Tibial nerve (tissue), 4 donors: ENCODE measurements around the gene ARPC1A. TPM values are rescaled to one million over a fixed set of nuclear protein-coding genes. Genes with fewer than 3 reads are reported as not detected.

Experiments used
- DNase-seq, 2 donors: peaks; one replicate each; pipeline ENCODE4 v3.0.0-alpha.2; 2019; ENCODE audit warnings: low spot score in 2 of 2
- H3K27ac ChIP-seq, 4 donors: fragments of 200-600 bp; sonication (generic) in 3 of 4; one replicate each; pipeline ENCODE4 v1.5.1; 2017 to 2019; ENCODE audit warnings: mild to moderate bottlenecking in 1 of 4
- H3K27me3 ChIP-seq, 2 donors: fragments of 200-600 bp; sonication (generic) in 1 of 2; one replicate each; pipeline versions ENCODE4 v1.5.1 to v1.6.0; 2017 to 2019
- H3K36me3 ChIP-seq, 3 donors: fragments of 200-600 bp; sonication (generic); one replicate each; pipeline ENCODE4 v1.5.1; 2018 to 2019
- H3K4me1 ChIP-seq, 4 donors: fragments of 200-600 bp; sonication (generic) in 3 of 4; one replicate each; pipeline ENCODE4 v1.5.1; 2017 to 2019
- H3K4me3 ChIP-seq, 4 donors: fragments of 200-600 bp; sonication (generic) in 3 of 4; one replicate each; pipeline ENCODE4 v1.5.1; 2017 to 2019; ENCODE audit warnings: mild to moderate bottlenecking in 1 of 4, moderate library complexity in 1 of 4
- H3K9me3 ChIP-seq, 4 donors: fragments of 200-600 bp; sonication (generic) in 3 of 4; one replicate each; pipeline ENCODE4 v1.5.1; 2017 to 2019
- CTCF ChIP-seq, 5 experiments: fragments of 200-600 bp in 3 of 5; fragments of 450-650 bp in 2 of 5; sonication (generic) in 3 of 5; IDR thresholded peaks; one replicate each; pipeline ENCODE4 v1.5.1; 2016 to 2019; ENCODE audit warnings: antibody characterized with exemption in 5 of 5, mild to moderate bottlenecking in 3 of 5, moderate library complexity in 2 of 5
- EP300 ChIP-seq, 2 donors: sonication (generic); formaldehyde crosslinking; IDR thresholded peaks; one replicate each; pipeline ENCODE4 v1.6.1; 2017; ENCODE audit warnings: antibody characterized with exemption in 2 of 2, mild to moderate bottlenecking in 1 of 2
- POLR2A ChIP-seq, 2 donors: fragments of 450-650 bp; IDR thresholded peaks; one replicate each; pipeline ENCODE4 v1.6.1; 2017; ENCODE audit warnings: antibody characterized with exemption in 2 of 2, mild to moderate bottlenecking in 2 of 2, moderate library complexity in 2 of 2
- WGBS, 2 donors: methylation state at CpG; one replicate each; pipeline ENCODE4 v1.1.5; 2018; 5-methylcytosine and 5-hydroxymethylcytosine counted together
- total RNA-seq, 4 donors: library from RNA; depleted of rRNA; stranded (reverse); fragments of >200 nt; gene quantifications; one replicate each; pipeline ENCODE4 v1.1.0, GENCODE V29; 2016

Gene ARPC1A
- total RNA-seq, 4 donors from 2014 or later, result 92.2 to 151 (median 118) TPM

- Histone ChIP-seq H3K4me1 (peaks cover 0 to 66% (median 39%) of the 10 kb centered on the region in 4 donors), H3K4me3 (no peak overlapping the region), H3K27ac (peak overlapping the region in 2 of 4 donors; percentile 95 to 96), H3K27me3 (no peaks in the 10 kb centered on the region), H3K36me3 (peaks cover 0 to 49% (median 5%) of the 10 kb centered on the region in 3 donors), H3K9me3 (no peaks in the 10 kb centered on the region)
- WGBS, 2 donors, result 50 to 82% methylated on average over 1 of the region's 1 CpG
- no peak for TF ChIP-seq CTCF (IDR thresholded peaks at IDR 0.05)
- TF ChIP-seq POLR2A (IDR thresholded peaks at IDR 0.05), result no peak
- no peak for TF ChIP-seq EP300 (IDR thresholded peaks at IDR 0.05)
- no peak for DNase-seq
Measured at GRCh38 chr7:99406557-99406956, 80.9 kb downstream of the ARPC1A start.

GRCh38 chr7:99407872-99408378, 82.2 kb downstream of the ARPC1A start:
- Histone ChIP-seq H3K27ac (peak overlapping the region; percentile 95 to 98 (median 96)), H3K9me3 (no peaks in the 10 kb centered on the region), H3K27me3 (no peaks in the 10 kb centered on the region), H3K36me3 (peaks cover 0 to 49% (median 11%) of the 10 kb centered on the region in 3 donors), H3K4me1 (peaks cover 0 to 66% (median 39%) of the 10 kb centered on the region in 4 donors), H3K4me3 (peak overlapping the region; percentile 74 to 100 (median 95))
- peak in 1 of 2 donors; percentile 39 for DNase-seq
- TF ChIP-seq POLR2A (IDR thresholded peaks at IDR 0.05) (no peak), CTCF (IDR thresholded peaks at IDR 0.05) (no peak), EP300 (IDR thresholded peaks at IDR 0.05) (no peak)
- WGBS, 2 donors, result 1% methylated on average over 21 to 23 of the region's 28 CpGs

- Histone ChIP-seq H3K27me3 (no peaks in the 10 kb centered on the region), H3K27ac (peak within 1 kb of the TSS; percentile 95 to 98 (median 96)), H3K9me3 (no peaks in the 10 kb centered on the region), H3K4me3 (peak within 1 kb of the TSS; percentile 74 to 100 (median 95)), H3K36me3 (peaks cover 0 to 49% (median 10%) of the 10 kb centered on the region in 3 donors), H3K4me1 (peaks cover 0 to 63% (median 39%) of the 10 kb centered on the region in 4 donors)
- 0% methylated on average over 29 to 36 of the region's 72 CpGs for WGBS, 2 donors
- peak in 3 of 5 experiments; percentile 24 to 84 (median 77) for TF ChIP-seq CTCF (IDR thresholded peaks at IDR 0.05)
- TF ChIP-seq EP300 (IDR thresholded peaks at IDR 0.05), result peak; percentile 90 to 97
- TF ChIP-seq POLR2A (IDR thresholded peaks at IDR 0.05), result peak; percentile 50 to 81
- DNase-seq, result peak; percentile 84 to 94
Measured at GRCh38 chr7:99408379-99409191, 82.9 kb downstream of the ARPC1A start, which contains the start of the genes BUD31 and PDAP1. Gene BUD31 (plus strand): TSS chr7:99408969. CDS start chr7:99411093, 2,124 bp downstream. Gene PDAP1 (minus strand): TSS chr7:99408597. CDS start chr7:99408548, 49 bp downstream.

GRCh38 chr7:99409192-99409572, 83.5 kb downstream of the ARPC1A start:
- Histone ChIP-seq H3K27me3 (no peaks in the 10 kb centered on the region), H3K4me1 (peaks cover 0 to 57% (median 37%) of the 10 kb centered on the region in 4 donors), H3K4me3 (peak overlapping the region; percentile 74 to 100 (median 95)), H3K27ac (peak overlapping the region; percentile 95 to 98 (median 96)), H3K9me3 (no peaks in the 10 kb centered on the region), H3K36me3 (peaks cover 0 to 49% (median 10%) of the 10 kb centered on the region in 3 donors)
- no peak for TF ChIP-seq POLR2A (IDR thresholded peaks at IDR 0.05)
- no peak for TF ChIP-seq CTCF (IDR thresholded peaks at IDR 0.05)
- no peak for TF ChIP-seq EP300 (IDR thresholded peaks at IDR 0.05)
- WGBS, 2 donors, result 0 to 1% methylated on average over 18 of the region's 18 CpGs
- no peak for DNase-seq
